Measurements from ENCODE around the gene MRPL52. TPM values are rescaled to one million over a fixed set of nuclear protein-coding genes. Genes with fewer than 3 reads are reported as not detected.

MRPL52 gene
- total RNA-seq, 4 donors from 2014 or later: 30.3 to 114 (median 52.9) TPM

GRCh38 chr14:22864979-22865378 is 35.3 kb downstream of the MRPL52 start:
- H3K4me3 ChIP-seq: no peak overlapping the region
- H3K27me3 ChIP-seq: no peaks in the 10 kb centered on the region
- TF ChIP-seq POLR2A (IDR thresholded peaks at IDR 0.05): no peak
- TF ChIP-seq, protein P1, sequence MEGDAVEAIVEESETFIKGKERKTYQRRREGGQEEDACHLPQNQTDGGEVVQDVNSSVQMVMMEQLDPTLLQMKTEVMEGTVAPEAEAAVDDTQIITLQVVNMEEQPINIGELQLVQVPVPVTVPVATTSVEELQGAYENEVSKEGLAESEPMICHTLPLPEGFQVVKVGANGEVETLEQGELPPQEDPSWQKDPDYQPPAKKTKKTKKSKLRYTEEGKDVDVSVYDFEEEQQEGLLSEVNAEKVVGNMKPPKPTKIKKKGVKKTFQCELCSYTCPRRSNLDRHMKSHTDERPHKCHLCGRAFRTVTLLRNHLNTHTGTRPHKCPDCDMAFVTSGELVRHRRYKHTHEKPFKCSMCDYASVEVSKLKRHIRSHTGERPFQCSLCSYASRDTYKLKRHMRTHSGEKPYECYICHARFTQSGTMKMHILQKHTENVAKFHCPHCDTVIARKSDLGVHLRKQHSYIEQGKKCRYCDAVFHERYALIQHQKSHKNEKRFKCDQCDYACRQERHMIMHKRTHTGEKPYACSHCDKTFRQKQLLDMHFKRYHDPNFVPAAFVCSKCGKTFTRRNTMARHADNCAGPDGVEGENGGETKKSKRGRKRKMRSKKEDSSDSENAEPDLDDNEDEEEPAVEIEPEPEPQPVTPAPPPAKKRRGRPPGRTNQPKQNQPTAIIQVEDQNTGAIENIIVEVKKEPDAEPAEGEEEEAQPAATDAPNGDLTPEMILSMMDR (IDR thresholded peaks at IDR 0.05): no peak
- H3K36me3 ChIP-seq: no peaks in the 10 kb centered on the region
- no peak overlapping the region for H3K27ac ChIP-seq
- peaks cover 0 to 3% (median under 1%) of the 10 kb centered on the region in 4 donors for H3K4me1 ChIP-seq
- H3K9me3 ChIP-seq: no peaks in the 10 kb centered on the region
- no peak for DNase-seq

DNA sequence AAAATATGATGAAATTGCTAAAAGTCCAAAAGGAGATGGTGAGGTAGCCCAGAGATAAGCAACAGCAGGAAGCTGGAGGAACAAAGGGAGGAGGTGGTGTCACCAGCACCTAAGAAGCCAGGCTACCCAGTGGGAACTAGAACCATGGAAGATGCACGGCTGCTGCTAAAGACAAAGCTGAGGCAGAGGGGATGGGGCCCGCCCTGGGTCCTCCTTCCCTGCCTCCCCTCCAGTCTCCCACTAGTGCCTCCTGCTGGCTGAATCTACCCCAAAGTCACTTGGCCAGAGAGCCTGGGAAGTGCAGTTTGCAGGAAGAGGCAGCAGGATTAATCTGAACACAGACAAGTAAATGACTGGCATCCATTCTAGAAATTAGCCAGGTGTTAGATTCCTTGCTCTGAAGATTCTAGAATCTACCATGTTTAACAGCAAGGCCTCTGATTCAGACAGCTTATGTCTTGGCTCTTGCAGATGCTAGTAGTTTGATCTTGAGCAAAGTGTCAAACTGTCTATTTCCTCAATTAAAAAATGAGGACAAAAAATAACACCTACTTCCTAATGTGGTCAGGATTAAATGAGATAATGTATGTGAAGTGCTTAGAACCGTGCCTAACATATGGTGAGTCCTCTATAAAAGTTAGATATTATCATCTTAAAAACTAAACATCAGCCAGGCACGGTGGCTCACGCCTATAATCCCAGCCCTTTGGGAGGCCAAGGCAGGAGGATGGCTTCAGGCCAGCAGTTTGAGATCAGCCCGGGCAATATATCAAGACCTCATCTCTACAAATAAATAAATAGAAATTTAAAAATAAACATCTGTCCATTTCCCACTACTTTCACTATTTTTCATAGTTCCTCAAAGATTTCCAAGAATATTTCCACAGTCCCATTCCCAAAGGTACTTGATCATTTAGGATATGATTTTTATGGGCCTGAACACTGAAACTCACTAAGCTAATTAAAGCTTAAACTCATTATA is 36.0 kb downstream of the MRPL52 start:
- H3K9me3 ChIP-seq: no peaks in the 10 kb centered on the region
- no peak for DNase-seq
- no peaks in the 10 kb centered on the region for H3K27me3 ChIP-seq
- H3K4me3 ChIP-seq: no peak overlapping the region
- TF ChIP-seq, protein P1 (IDR thresholded peaks at IDR 0.05): peak in 2 of 6 experiments; percentile 4 to 11
- TF ChIP-seq POLR2A (IDR thresholded peaks at IDR 0.05): no peak
- H3K4me1 ChIP-seq: peaks cover 0 to 10% (median 4%) of the 10 kb centered on the region in 4 donors
- no peak overlapping the region for H3K27ac ChIP-seq
- H3K36me3 ChIP-seq: no peaks in the 10 kb centered on the region

GRCh38 chr14:22866874-22867273 is 37.2 kb downstream of the MRPL52 start:
- Histone ChIP-seq H3K27me3 (no peaks in the 10 kb centered on the region), H3K27ac (no peak overlapping the region), H3K4me3 (no peak overlapping the region), H3K4me1 (peaks cover 0 to 12% (median 5%) of the 10 kb centered on the region in 4 donors), H3K9me3 (no peaks in the 10 kb centered on the region), H3K36me3 (no peaks in the 10 kb centered on the region)
- TF ChIP-seq, protein P1 (IDR thresholded peaks at IDR 0.05): no peak
- TF ChIP-seq POLR2A (IDR thresholded peaks at IDR 0.05): no peak
- DNase-seq: no peak

GRCh38 chr14:22870811-22871223 is 41.1 kb downstream of the MRPL52 start:
- no peaks in the 10 kb centered on the region for H3K27me3 ChIP-seq
- no peak for DNase-seq
- H3K4me1 ChIP-seq: peaks cover 0 to 35% (median 10%) of the 10 kb centered on the region in 4 donors
- peak overlapping the region; percentile 63 to 89 (median 78) for H3K4me3 ChIP-seq
- peak overlapping the region; percentile 93 to 100 (median 96) for H3K27ac ChIP-seq
- H3K36me3 ChIP-seq: peaks cover 0 to 24% (median 7%) of the 10 kb centered on the region in 3 donors
- H3K9me3 ChIP-seq: no peaks in the 10 kb centered on the region
- TF ChIP-seq, protein P1 (IDR thresholded peaks at IDR 0.05): peak in 1 of 6 experiments; percentile 2
- no peak for TF ChIP-seq POLR2A (IDR thresholded peaks at IDR 0.05)

DNA sequence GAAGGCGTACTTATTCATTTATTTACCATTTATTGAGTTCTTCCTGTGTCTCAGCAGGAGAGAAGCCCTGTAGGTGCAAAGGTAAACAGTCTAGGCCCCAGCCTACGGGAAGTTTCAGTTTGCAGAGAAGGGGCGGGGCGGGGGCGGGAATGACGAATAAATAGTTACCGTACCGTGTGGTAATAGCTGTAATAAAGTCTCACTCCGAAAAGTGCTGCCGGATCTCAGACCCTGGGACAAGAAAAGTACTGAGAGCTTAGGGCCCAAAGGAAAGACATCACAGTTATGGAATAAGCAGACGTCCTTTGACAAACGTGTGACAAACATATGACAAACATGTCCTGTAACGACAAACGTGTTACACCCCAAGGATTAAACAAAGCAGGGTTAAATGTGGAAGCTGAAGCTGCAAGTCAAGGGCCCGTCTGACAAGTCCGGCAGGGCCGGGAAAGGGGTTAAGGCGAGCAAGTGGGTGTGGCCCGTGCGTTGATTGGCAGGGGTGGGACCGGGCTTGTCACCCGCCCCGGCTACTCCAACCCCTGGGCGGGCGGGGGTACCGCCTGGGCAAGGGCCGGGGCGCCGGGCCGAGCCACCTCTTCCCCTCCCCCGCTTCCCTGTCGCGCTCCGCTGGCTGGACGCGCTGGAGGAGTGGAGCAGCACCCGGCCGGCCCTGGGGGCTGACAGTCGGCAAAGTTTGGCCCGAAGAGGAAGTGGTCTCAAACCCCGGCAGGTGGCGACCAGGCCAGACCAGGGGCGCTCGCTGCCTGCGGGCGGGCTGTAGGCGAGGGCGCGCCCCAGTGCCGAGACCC is 41.7 kb downstream of the MRPL52 start, which contains the start of gene LRP10:
TSS of gene LRP10 (plus strand) at position 517 of the 809 bp plus-strand sequence. CDS start 564 bp downstream, outside the sequence.
- peak; percentile 76 to 82 for TF ChIP-seq POLR2A (IDR thresholded peaks at IDR 0.05)
- TF ChIP-seq, protein P1 (IDR thresholded peaks at IDR 0.05): no peak
- no peaks in the 10 kb centered on the region for H3K9me3 ChIP-seq
- peak; percentile 92 to 97 (median 95) for DNase-seq
- H3K36me3 ChIP-seq: peaks cover 0 to 30% (median 7%) of the 10 kb centered on the region in 3 donors
- peak within 1 kb of the TSS; percentile 63 to 89 (median 78) for H3K4me3 ChIP-seq
- H3K4me1 ChIP-seq: peaks cover 0 to 37% (median 10%) of the 10 kb centered on the region in 4 donors
- no peaks in the 10 kb centered on the region for H3K27me3 ChIP-seq
- H3K27ac ChIP-seq: peak within 1 kb of the TSS; percentile 93 to 100 (median 96)

Measured in Peyer's patch (tissue), 4 donors.